Loucy (cell line): ENCODE measurements around the gene RBMS3.

ENCODE experiments used
- EZH2phosphoT487 ChIP-seq: fragments of 200-600 bp; IDR thresholded peaks from 2 replicates; pipeline ENCODE4 v1.6.1; 2018; ENCODE audit warnings: antibody characterized with exemption, mild to moderate bottlenecking, moderate library complexity, borderline replicate concordance
- TF ChIP-seq, protein P1 (sequence below): fragments of 200-600 bp; sonication (generic); conservative IDR thresholded peaks from 2 replicates; pipeline ENCODE4 v1.5.1; 2014; ENCODE audit warnings: mild to moderate bottlenecking, antibody characterized with exemption, low read length

GRCh38 chr3:29426302-29427226 is 145.7 kb downstream of the RBMS3 start:
- TF ChIP-seq EZH2phosphoT487 = no peak
- TF ChIP-seq, protein P1, sequence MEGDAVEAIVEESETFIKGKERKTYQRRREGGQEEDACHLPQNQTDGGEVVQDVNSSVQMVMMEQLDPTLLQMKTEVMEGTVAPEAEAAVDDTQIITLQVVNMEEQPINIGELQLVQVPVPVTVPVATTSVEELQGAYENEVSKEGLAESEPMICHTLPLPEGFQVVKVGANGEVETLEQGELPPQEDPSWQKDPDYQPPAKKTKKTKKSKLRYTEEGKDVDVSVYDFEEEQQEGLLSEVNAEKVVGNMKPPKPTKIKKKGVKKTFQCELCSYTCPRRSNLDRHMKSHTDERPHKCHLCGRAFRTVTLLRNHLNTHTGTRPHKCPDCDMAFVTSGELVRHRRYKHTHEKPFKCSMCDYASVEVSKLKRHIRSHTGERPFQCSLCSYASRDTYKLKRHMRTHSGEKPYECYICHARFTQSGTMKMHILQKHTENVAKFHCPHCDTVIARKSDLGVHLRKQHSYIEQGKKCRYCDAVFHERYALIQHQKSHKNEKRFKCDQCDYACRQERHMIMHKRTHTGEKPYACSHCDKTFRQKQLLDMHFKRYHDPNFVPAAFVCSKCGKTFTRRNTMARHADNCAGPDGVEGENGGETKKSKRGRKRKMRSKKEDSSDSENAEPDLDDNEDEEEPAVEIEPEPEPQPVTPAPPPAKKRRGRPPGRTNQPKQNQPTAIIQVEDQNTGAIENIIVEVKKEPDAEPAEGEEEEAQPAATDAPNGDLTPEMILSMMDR = no peak
